ENCODE results near the gene ARMH2. TPM values are rescaled to one million over a fixed set of nuclear protein-coding genes. Genes with fewer than 3 reads are reported as not detected.

The ARMH2 gene
- polyA plus RNA-seq, 3 donors = 0.34 to 0.71 TPM; not detected in 1

DNA sequence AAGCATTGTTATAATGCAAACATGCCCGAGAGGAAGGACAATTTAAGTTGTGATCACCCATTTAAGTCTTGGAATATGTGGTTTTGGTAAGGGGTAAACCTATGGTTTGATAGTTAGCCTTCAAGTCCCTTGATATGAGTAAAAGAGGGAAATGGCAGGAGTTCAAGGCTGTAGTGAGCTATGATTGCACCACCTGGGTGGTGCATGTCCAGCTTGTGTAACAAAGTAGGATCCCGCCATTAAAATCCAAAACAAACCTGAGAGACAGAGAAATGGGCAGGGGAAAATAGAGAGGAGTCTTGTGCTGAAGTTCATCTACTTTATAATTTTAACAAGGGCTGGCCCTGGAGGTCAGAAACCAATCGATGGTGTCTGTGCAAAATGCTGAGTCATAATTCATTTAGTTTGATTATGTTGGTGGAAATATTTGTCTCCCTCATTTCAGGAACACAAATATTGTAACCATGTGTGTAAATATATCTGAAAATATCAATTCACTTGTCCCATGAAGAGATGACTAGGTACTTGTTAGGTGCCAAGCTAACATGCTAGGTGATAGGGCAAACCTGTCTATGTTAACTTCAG, 23.2 kb upstream of the ARMH2 start:
- no peaks in the 10 kb centered on the region for H3K4me1 ChIP-seq (ENCODE audit: control insufficient read depth in 1 of 2, insufficient read depth in 2 of 2, low read length in 2 of 2)
- Mint-ChIP-seq H3K27me3 (ENCODE audit: low read depth in 3 of 3) (no peaks in the 10 kb centered on the region), H3K36me3 (peaks cover 74 to 87% of the 10 kb centered on the region in 2 donors), H3K27ac (peak overlapping the region in 2 of 7 donors; percentile 64 to 72), H3K9me3 (no peaks in the 10 kb centered on the region), H3K4me3 (no peak overlapping the region), H3K4me1 (no peaks in the 10 kb centered on the region)
- H3K27ac ChIP-seq (ENCODE audit: low read depth in 1 of 2, low read length in 2 of 2) = peak overlapping the region in 1 of 2 donors; percentile 25
- H3K9me3 ChIP-seq (replicated peaks in 1 of 2; ENCODE audit: control insufficient read depth in 1 of 2, insufficient read depth in 1 of 2, low read length in 2 of 2) = peaks cover 0 to 4% of the 10 kb centered on the region in 2 donors
- no peak overlapping the region for H3K4me2 ChIP-seq (replicated peaks; ENCODE audit: extremely low read depth, low read length, poor library complexity, severe bottlenecking)
- peaks cover 91 to 96% of the 10 kb centered on the region in 2 donors for H3K36me3 ChIP-seq (replicated peaks in 1 of 2; ENCODE audit: control insufficient read depth in 1 of 2, insufficient read depth in 2 of 2, low read length in 2 of 2)
- H3K79me2 ChIP-seq (ENCODE audit: insufficient read depth, low read length) = no peaks in the 10 kb centered on the region
- H2AFZ ChIP-seq (ENCODE audit: insufficient read depth, low read depth, low read length, poor library complexity, severe bottlenecking) = no peak overlapping the region
- H4K20me1 ChIP-seq (ENCODE audit: insufficient read depth, low read length) = peaks cover 91% of the 10 kb centered on the region
- DNase-seq = no peak
- no CpG with 5 or more reads among the region's 3 CpGs for WGBS (ENCODE audit: insufficient coverage)
- no peak overlapping the region for H3K9ac ChIP-seq (ENCODE audit: insufficient read depth, low read length, poor library complexity, severe bottlenecking)
- intact Hi-C loops (cut with micrococcal nuclease) = no loop called here
- H3K27me3 ChIP-seq (ENCODE audit: control insufficient read depth in 2 of 2, insufficient read depth in 2 of 2, low read length in 2 of 2) = no peaks in the 10 kb centered on the region
- TF ChIP-seq, protein P1, sequence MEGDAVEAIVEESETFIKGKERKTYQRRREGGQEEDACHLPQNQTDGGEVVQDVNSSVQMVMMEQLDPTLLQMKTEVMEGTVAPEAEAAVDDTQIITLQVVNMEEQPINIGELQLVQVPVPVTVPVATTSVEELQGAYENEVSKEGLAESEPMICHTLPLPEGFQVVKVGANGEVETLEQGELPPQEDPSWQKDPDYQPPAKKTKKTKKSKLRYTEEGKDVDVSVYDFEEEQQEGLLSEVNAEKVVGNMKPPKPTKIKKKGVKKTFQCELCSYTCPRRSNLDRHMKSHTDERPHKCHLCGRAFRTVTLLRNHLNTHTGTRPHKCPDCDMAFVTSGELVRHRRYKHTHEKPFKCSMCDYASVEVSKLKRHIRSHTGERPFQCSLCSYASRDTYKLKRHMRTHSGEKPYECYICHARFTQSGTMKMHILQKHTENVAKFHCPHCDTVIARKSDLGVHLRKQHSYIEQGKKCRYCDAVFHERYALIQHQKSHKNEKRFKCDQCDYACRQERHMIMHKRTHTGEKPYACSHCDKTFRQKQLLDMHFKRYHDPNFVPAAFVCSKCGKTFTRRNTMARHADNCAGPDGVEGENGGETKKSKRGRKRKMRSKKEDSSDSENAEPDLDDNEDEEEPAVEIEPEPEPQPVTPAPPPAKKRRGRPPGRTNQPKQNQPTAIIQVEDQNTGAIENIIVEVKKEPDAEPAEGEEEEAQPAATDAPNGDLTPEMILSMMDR (IDR thresholded peaks at IDR 0.05) = no peak
- no peak overlapping the region for H3K4me3 ChIP-seq (replicated peaks in 1 of 3; ENCODE audit: low read depth in 2 of 3, low read length in 3 of 3)

DNA sequence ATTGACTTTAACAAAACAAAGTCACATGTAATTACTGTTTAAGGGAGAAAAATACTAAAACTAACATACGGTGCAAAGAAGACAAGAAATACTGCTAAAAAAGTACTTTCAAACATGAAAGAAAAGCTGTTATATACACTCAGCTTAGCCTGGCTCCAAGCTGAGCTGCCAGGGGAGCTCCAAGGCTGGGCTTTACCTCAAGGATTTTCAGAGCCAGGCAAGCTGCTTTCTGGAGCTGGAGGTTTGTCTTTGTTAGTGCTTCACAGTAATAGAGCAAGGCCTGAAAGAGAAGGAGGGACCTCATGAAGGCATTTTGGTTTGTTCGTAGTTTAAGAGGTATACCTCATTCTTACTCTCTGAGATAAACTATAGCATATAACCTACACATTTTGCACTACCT, 19.6 kb upstream of the ARMH2 start:
- DNase-seq = no peak
- Mint-ChIP-seq H3K27me3 (ENCODE audit: low read depth in 3 of 3) (no peaks in the 10 kb centered on the region), H3K36me3 (peaks cover 42 to 51% of the 10 kb centered on the region in 2 donors), H3K9me3 (no peaks in the 10 kb centered on the region), H3K27ac (peak overlapping the region in 2 of 7 donors; percentile 3 to 83), H3K4me1 (no peaks in the 10 kb centered on the region), H3K4me3 (no peak overlapping the region)
- intact Hi-C loops (cut with micrococcal nuclease) = no loop called here
- H2AFZ ChIP-seq (ENCODE audit: insufficient read depth, low read depth, low read length, poor library complexity, severe bottlenecking) = no peak overlapping the region
- WGBS (ENCODE audit: insufficient coverage) = 100% methylated on average over 1 of the region's 2 CpGs
- H3K4me2 ChIP-seq (replicated peaks; ENCODE audit: extremely low read depth, low read length, poor library complexity, severe bottlenecking) = no peak overlapping the region
- TF ChIP-seq, protein P1 (IDR thresholded peaks at IDR 0.05) = no peak
- peaks cover 55% of the 10 kb centered on the region for H4K20me1 ChIP-seq (ENCODE audit: insufficient read depth, low read length)
- H3K4me3 ChIP-seq (replicated peaks in 1 of 3; ENCODE audit: low read depth in 2 of 3, low read length in 3 of 3) = no peak overlapping the region
- H3K9ac ChIP-seq (ENCODE audit: insufficient read depth, low read length, poor library complexity, severe bottlenecking) = no peak overlapping the region
- H3K27ac ChIP-seq (ENCODE audit: low read depth in 1 of 2, low read length in 2 of 2) = no peak overlapping the region
- H3K9me3 ChIP-seq (replicated peaks in 1 of 2; ENCODE audit: control insufficient read depth in 1 of 2, insufficient read depth in 1 of 2, low read length in 2 of 2) = peaks cover 0 to 4% of the 10 kb centered on the region in 2 donors
- H3K4me1 ChIP-seq (ENCODE audit: control insufficient read depth in 1 of 2, insufficient read depth in 2 of 2, low read length in 2 of 2) = no peaks in the 10 kb centered on the region
- H3K36me3 ChIP-seq (replicated peaks in 1 of 2; ENCODE audit: control insufficient read depth in 1 of 2, insufficient read depth in 2 of 2, low read length in 2 of 2) = peaks cover 55 to 60% of the 10 kb centered on the region in 2 donors
- no peaks in the 10 kb centered on the region for H3K27me3 ChIP-seq (ENCODE audit: control insufficient read depth in 2 of 2, insufficient read depth in 2 of 2, low read length in 2 of 2)
- no peaks in the 10 kb centered on the region for H3K79me2 ChIP-seq (ENCODE audit: insufficient read depth, low read length)

Data from CD14-positive monocyte (primary cell).